ENCODE data around the gene GMDS. TPM values are rescaled to one million over a fixed set of nuclear protein-coding genes. Genes with fewer than 3 reads are reported as not detected.

Gene GMDS
- total and polyA plus RNA-seq, 7 donors = 2.8 to 6.6 (median 4.7) TPM

- H3K36me3 ChIP-seq (ENCODE audit: insufficient read depth in 1 of 2, low read depth in 1 of 2) = no peaks in the 10 kb centered on the region
- intact Hi-C loops (cut with DNase I) = no loop called here
- H3K4me3 ChIP-seq = no peak overlapping the region
- H3K4me1 ChIP-seq = no peaks in the 10 kb centered on the region
- H3K27ac ChIP-seq = no peak overlapping the region
- DNase-seq (no peak), ATAC-seq (no peak)
- no peaks in the 10 kb centered on the region for H3K27me3 ChIP-seq (ENCODE audit: insufficient read depth in 3 of 3, low read length in 2 of 3)
- no peaks in the 10 kb centered on the region for H3K9me3 ChIP-seq
- TF ChIP-seq, protein P1, sequence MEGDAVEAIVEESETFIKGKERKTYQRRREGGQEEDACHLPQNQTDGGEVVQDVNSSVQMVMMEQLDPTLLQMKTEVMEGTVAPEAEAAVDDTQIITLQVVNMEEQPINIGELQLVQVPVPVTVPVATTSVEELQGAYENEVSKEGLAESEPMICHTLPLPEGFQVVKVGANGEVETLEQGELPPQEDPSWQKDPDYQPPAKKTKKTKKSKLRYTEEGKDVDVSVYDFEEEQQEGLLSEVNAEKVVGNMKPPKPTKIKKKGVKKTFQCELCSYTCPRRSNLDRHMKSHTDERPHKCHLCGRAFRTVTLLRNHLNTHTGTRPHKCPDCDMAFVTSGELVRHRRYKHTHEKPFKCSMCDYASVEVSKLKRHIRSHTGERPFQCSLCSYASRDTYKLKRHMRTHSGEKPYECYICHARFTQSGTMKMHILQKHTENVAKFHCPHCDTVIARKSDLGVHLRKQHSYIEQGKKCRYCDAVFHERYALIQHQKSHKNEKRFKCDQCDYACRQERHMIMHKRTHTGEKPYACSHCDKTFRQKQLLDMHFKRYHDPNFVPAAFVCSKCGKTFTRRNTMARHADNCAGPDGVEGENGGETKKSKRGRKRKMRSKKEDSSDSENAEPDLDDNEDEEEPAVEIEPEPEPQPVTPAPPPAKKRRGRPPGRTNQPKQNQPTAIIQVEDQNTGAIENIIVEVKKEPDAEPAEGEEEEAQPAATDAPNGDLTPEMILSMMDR (IDR thresholded peaks at IDR 0.05) = no peak
Measured at GRCh38 chr6:2055911-2056310, 189.5 kb downstream of the GMDS start.

GRCh38 chr6:2055143-2055542, 190.3 kb downstream of the GMDS start:
- Histone ChIP-seq H3K4me1 (no peaks in the 10 kb centered on the region), H3K27ac (no peak overlapping the region), H3K27me3 (ENCODE audit: insufficient read depth in 3 of 3, low read length in 2 of 3) (no peaks in the 10 kb centered on the region), H3K36me3 (ENCODE audit: insufficient read depth in 1 of 2, low read depth in 1 of 2) (no peaks in the 10 kb centered on the region), H3K4me3 (no peak overlapping the region), H3K9me3 (no peaks in the 10 kb centered on the region)
- no peak for DNase-seq
- intact Hi-C loops (cut with DNase I) = no loop called here
- 80 to 91% (median 87%) methylated on average over 1 of the region's 1 CpG for WGBS, 3 donors
- TF ChIP-seq, protein P1 (IDR thresholded peaks at IDR 0.05) = no peak
- ATAC-seq = no peak

GRCh38 chr6:2054516-2055067, 190.8 kb downstream of the GMDS start:
- no peaks in the 10 kb centered on the region for H3K36me3 ChIP-seq (ENCODE audit: insufficient read depth in 1 of 2, low read depth in 1 of 2)
- no peaks in the 10 kb centered on the region for H3K4me1 ChIP-seq
- no peak for ATAC-seq
- no peak for DNase-seq
- 76 to 88% (median 81%) methylated on average over 4 of the region's 4 CpGs for WGBS, 3 donors
- TF ChIP-seq, protein P1 (IDR thresholded peaks at IDR 0.05) = no peak
- H3K27ac ChIP-seq = no peak overlapping the region
- intact Hi-C loops (cut with DNase I) = no loop called here
- H3K27me3 ChIP-seq (ENCODE audit: insufficient read depth in 3 of 3, low read length in 2 of 3) = no peaks in the 10 kb centered on the region
- no peaks in the 10 kb centered on the region for H3K9me3 ChIP-seq
- no peak overlapping the region for H3K4me3 ChIP-seq

GRCh38 chr6:2053691-2054090, 191.7 kb downstream of the GMDS start:
- H3K9me3 ChIP-seq = no peaks in the 10 kb centered on the region
- intact Hi-C loops (cut with DNase I) = no loop called here

GRCh38 chr6:2047855-2048254, 197.6 kb downstream of the GMDS start:
- 33 to 59% (median 43%) methylated on average over 2 of the region's 2 CpGs for WGBS, 3 donors
- no peak for ATAC-seq
- Histone ChIP-seq H3K36me3 (ENCODE audit: insufficient read depth in 1 of 2, low read depth in 1 of 2) (no peaks in the 10 kb centered on the region), H3K9me3 (peaks cover 4% of the 10 kb centered on the region), H3K4me3 (no peak overlapping the region), H3K27ac (no peak overlapping the region), H3K27me3 (ENCODE audit: insufficient read depth in 3 of 3, low read length in 2 of 3) (no peaks in the 10 kb centered on the region), H3K4me1 (no peaks in the 10 kb centered on the region)
- DNase-seq = no peak
- TF ChIP-seq, protein P1 (IDR thresholded peaks at IDR 0.05) = no peak
- intact Hi-C loops (cut with DNase I) = no loop called here

More at GRCh38 chr6:2053691-2054090, 191.7 kb downstream of the GMDS start:
- TF ChIP-seq, protein P1 (IDR thresholded peaks at IDR 0.05) = no peak
- no peaks in the 10 kb centered on the region for H3K4me1 ChIP-seq
- no peak for DNase-seq
- no peak for ATAC-seq
- no peaks in the 10 kb centered on the region for H3K36me3 ChIP-seq (ENCODE audit: insufficient read depth in 1 of 2, low read depth in 1 of 2)
- no peaks in the 10 kb centered on the region for H3K27me3 ChIP-seq (ENCODE audit: insufficient read depth in 3 of 3, low read length in 2 of 3)
- H3K27ac ChIP-seq = no peak overlapping the region
- no peak overlapping the region for H3K4me3 ChIP-seq

Measured in psoas muscle (tissue), 8 donors.